Neural progenitor cell (in vitro differentiated cells): Measurements from ENCODE around the gene UVSSA. TPM values are rescaled to one million over a fixed set of nuclear protein-coding genes. Genes with fewer than 3 reads are reported as not detected.
"Not testable (repeated sequence)": the region's sequence is repeated elsewhere in the genome, so short reads cannot be mapped to it uniquely, and the experiment has no call there.

Experiments
- DNase-seq: peaks from one replicate; pipeline ENCODE4 v3.0.0-alpha.2; 2016; ENCODE audit warnings: low spot score
- H2AFZ ChIP-seq: fragments of 200-600 bp; sonication (generic); replicated peaks from 2 replicates; pipeline ENCODE4 v1.6.1; 2016; ENCODE audit warnings: antibody characterized with exemption
- H3F3A ChIP-seq: fragments of 200-600 bp; sonication (generic); 2 replicates; pipeline ENCODE4 v1.6.1; 2016; ENCODE audit warnings: antibody characterized with exemption, low read depth
- H3K27ac ChIP-seq: fragments of 200-600 bp; sonication (generic); 2 replicates; pipeline ENCODE4 v1.5.1; 2016; ENCODE audit warnings: mild to moderate bottlenecking
- H3K27me3 ChIP-seq: fragments of 200-600 bp; sonication (generic); 2 replicates; pipeline ENCODE4 v1.6.1; 2016; ENCODE audit warnings: mild to moderate bottlenecking, moderate library complexity
- H3K36me3 ChIP-seq: fragments of 200-600 bp; sonication (generic); 2 replicates; pipeline ENCODE4 v1.5.1; 2016
- H3K4me1 ChIP-seq: fragments of 200-600 bp; sonication (generic); 2 replicates; pipeline ENCODE4 v1.6.1; 2016; ENCODE audit warnings: mixed run types
- H3K4me2 ChIP-seq: fragments of 200-600 bp; sonication (generic); 2 replicates; pipeline ENCODE4 v1.6.1; 2016
- H3K4me3 ChIP-seq: fragments of 200-600 bp; sonication (generic); 2 replicates; pipeline ENCODE4 v1.5.1; 2016
- H3K79me2 ChIP-seq: fragments of 200-600 bp; sonication (generic); 2 replicates; pipeline ENCODE4 v1.6.1; 2016; ENCODE audit warnings: low read depth
- H3K9ac ChIP-seq: fragments of 200-600 bp; sonication (generic); 2 replicates; pipeline ENCODE4 v1.6.1; 2016
- H3K9me3 ChIP-seq: fragments of 200-600 bp; sonication (generic); 2 replicates; pipeline ENCODE4 v1.5.1; 2016; ENCODE audit warnings: low read depth
- H4K20me1 ChIP-seq: fragments of 200-600 bp; sonication (generic); 2 replicates; pipeline ENCODE4 v1.6.1; 2016; ENCODE audit warnings: low read depth
- H3K27ac Mint-ChIP-seq: 3 replicates; pipeline ENCODE4 v1.8.0; 2021; ENCODE audit warnings: mixed read lengths
- H3K27me3 Mint-ChIP-seq: 2 replicates; pipeline ENCODE4 v1.8.0; 2022; ENCODE audit warnings: low read depth, mild to moderate bottlenecking, inconsistent platforms, moderate library complexity, mixed read lengths; ENCODE audit not compliant: insufficient read depth
- H3K36me3 Mint-ChIP-seq: 3 replicates; pipeline ENCODE4 v1.8.0; 2021; ENCODE audit warnings: mixed read lengths
- H3K4me1 Mint-ChIP-seq: 3 replicates; pipeline ENCODE4 v1.8.0; 2021; ENCODE audit warnings: mixed read lengths
- H3K4me3 Mint-ChIP-seq: 3 replicates; pipeline ENCODE4 v1.8.0; 2021; ENCODE audit warnings: mild to moderate bottlenecking, moderate library complexity, mixed read lengths
- H3K9me3 Mint-ChIP-seq: 3 replicates; pipeline ENCODE4 v1.8.0; 2020; ENCODE audit warnings: mixed read lengths
- EZH2 ChIP-seq: fragments of 200-600 bp; sonication (generic); IDR thresholded peaks from 2 replicates; pipeline ENCODE4 v1.6.1; 2017; ENCODE audit warnings: antibody characterized with exemption, mild to moderate bottlenecking, moderate library complexity
- EZH2phosphoT487 ChIP-seq: fragments of 200-600 bp; sonication (generic); IDR thresholded peaks from 2 replicates; pipeline ENCODE4 v1.6.1; 2017; ENCODE audit warnings: antibody characterized with exemption
- total RNA-seq: library from RNA; depleted of rRNA; stranded (reverse); fragments of >200 nt; gene quantifications from 2 replicates; pipeline ENCODE4 v1.2.3, GENCODE V29; 2015; ENCODE audit warnings: low replicate concordance
- TF ChIP-seq, protein P1 (sequence below): fragments of 200-600 bp; sonication (generic); IDR thresholded peaks from 2 replicates; pipeline ENCODE4 v1.5.1; 2017; ENCODE audit warnings: antibody characterized with exemption, mild to moderate bottlenecking

Gene UVSSA
- total RNA-seq, 1 donor from 2014 or later = 10.9 TPM

DNA sequence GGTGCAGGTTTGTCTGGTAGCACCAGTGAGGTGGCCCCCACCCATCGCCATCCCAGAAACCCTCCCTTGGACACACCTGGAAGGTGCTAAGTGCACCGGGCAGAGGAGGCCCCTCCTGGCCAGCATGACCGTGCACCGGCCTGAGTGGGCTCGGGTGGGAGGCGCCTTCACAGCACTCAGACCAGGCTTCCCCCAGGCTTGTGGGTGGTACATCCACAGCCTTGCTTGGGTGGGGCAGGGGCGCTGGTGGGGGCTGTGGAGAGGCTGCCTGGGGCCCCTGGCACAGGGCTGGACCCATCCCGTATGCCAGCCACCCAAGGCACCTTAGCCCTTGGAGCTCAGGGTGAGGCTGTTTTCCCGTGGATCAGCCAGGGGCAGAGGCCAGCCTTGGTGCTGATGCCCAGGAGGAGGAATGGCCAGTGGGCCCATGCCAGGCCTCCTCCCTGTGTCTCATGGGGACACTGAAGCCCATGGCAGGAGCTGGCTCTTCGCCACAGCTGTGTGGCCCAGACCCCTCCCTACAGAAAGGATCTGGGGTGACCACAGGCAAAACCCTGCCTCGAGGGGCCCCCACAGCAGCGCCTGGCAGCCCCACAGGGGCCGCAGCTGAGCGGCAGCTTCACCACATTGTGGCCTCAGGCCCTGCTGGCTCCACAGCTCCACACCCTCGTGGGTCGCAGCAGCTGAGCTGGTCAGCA lies 37.8 kb downstream of the UVSSA start:
- Histone ChIP-seq H4K20me1 (no peaks in the 10 kb centered on the region), H3K4me3 (no peak overlapping the region), H3K27ac (no peak overlapping the region), H3K27me3 (no peaks in the 10 kb centered on the region), H3K4me1 (peaks cover 11% of the 10 kb centered on the region), H3K4me2 (no peak overlapping the region), H2AFZ (no peak overlapping the region), H3K36me3 (no peaks in the 10 kb centered on the region), H3K9me3 (peaks cover 12% of the 10 kb centered on the region), H3K79me2 (no peaks in the 10 kb centered on the region), H3F3A (peaks cover 11% of the 10 kb centered on the region), H3K9ac (no peak overlapping the region)
- peaks cover 21% of the 10 kb centered on the region for H3K36me3 Mint-ChIP-seq
- DNase-seq = no peak
- peaks cover 6% of the 10 kb centered on the region for H3K9me3 Mint-ChIP-seq
- H3K27me3 Mint-ChIP-seq = peaks cover 2% of the 10 kb centered on the region
- TF ChIP-seq EZH2 (no peak), EZH2phosphoT487 (no peak)
- TF ChIP-seq, protein P1, sequence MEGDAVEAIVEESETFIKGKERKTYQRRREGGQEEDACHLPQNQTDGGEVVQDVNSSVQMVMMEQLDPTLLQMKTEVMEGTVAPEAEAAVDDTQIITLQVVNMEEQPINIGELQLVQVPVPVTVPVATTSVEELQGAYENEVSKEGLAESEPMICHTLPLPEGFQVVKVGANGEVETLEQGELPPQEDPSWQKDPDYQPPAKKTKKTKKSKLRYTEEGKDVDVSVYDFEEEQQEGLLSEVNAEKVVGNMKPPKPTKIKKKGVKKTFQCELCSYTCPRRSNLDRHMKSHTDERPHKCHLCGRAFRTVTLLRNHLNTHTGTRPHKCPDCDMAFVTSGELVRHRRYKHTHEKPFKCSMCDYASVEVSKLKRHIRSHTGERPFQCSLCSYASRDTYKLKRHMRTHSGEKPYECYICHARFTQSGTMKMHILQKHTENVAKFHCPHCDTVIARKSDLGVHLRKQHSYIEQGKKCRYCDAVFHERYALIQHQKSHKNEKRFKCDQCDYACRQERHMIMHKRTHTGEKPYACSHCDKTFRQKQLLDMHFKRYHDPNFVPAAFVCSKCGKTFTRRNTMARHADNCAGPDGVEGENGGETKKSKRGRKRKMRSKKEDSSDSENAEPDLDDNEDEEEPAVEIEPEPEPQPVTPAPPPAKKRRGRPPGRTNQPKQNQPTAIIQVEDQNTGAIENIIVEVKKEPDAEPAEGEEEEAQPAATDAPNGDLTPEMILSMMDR = no peak
- no peak overlapping the region for H3K4me3 Mint-ChIP-seq
- peaks cover 8% of the 10 kb centered on the region for H3K4me1 Mint-ChIP-seq
- no peak overlapping the region for H3K27ac Mint-ChIP-seq

DNA sequence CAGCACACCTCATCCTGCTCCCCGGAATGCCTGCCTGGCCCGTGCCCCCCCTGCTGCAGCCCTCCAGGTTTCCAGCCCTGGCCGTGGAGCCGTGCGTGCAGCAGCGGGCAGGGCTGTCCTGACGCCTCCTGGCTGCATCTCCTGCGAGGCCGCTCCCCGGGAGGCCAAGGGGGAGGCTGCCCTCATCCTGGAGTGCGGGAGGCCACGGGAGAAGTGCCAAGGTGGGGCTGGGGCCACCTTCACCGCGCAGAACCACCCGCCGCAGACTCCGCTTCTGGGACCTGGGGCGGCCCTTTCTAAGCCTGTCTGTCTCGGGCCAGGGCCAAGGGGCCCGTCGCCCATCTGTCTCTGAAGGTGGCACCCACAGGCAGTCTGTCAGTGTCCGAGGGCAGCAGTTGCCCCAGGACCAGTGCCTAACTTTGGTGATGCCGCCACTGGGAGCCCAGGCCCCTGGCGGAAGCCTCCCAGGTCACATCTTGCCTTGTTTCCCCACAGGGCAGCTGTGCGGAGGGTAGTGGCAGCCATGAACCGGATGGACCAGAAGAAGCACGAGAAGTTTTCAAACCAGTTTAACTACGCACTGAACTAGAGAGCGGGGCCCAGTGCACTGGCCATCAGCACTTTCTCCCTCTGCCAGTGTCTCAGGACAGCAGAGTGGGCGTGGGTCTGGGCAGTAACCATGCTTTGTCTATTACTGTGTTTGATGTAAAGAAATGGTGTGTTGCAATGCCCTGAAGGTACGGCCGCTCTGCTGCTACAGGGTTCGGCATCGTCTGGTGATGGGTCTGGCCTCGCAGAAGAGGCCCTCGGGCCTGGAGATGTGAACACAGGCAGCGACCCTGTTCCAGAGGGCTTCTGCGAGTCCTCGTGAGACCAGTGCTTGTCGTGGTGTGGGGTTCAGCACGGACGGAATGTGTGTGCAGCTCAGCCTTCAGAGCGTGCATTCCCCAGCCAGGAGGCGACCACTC lies 38.6 kb downstream of the UVSSA start:
- Histone ChIP-seq H3K9ac (no peak overlapping the region), H3K27me3 (no peaks in the 10 kb centered on the region), H3K27ac (no peak overlapping the region), H3K4me3 (no peak overlapping the region), H3K36me3 (no peaks in the 10 kb centered on the region), H3F3A (peaks cover 11% of the 10 kb centered on the region), H3K9me3 (peaks cover 12% of the 10 kb centered on the region), H3K4me1 (peaks cover 11% of the 10 kb centered on the region), H3K4me2 (no peak overlapping the region), H3K79me2 (no peaks in the 10 kb centered on the region), H2AFZ (no peak overlapping the region), H4K20me1 (no peaks in the 10 kb centered on the region)
- Mint-ChIP-seq H3K27me3 (peaks cover 2% of the 10 kb centered on the region), H3K4me3 (no peak overlapping the region), H3K27ac (no peak overlapping the region), H3K36me3 (peaks cover 21% of the 10 kb centered on the region), H3K4me1 (peaks cover 8% of the 10 kb centered on the region), H3K9me3 (peaks cover 8% of the 10 kb centered on the region)
- no peak for DNase-seq
- TF ChIP-seq EZH2 (no peak), EZH2phosphoT487 (no peak)
- TF ChIP-seq, protein P1 = no peak

DNA sequence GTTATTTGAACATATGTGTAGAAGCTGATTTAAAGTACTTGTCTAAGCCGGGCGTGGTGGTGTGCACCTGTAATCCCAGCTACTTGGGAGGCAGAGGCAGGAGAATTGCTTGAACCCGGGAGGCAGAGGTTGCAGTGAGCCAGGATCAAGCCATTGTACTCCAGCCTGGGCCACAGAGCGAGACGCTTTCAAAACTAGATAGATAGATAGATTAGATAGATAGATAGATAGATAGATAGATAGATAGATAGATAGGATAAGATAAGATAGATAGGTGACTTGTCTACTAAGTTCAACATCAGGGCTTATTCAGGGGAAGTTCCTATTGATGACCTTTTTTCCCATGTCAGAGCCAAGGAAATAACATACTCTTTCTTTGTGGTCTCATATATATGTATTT lies 46.4 kb downstream of the UVSSA start:
- H4K20me1 ChIP-seq, H3F3A ChIP-seq, H3K4me3 Mint-ChIP-seq, H3K9me3 ChIP-seq, H3K27me3 Mint-ChIP-seq, H3K4me1 Mint-ChIP-seq, H3K4me1 ChIP-seq, H3K79me2 ChIP-seq, H3K27ac Mint-ChIP-seq, H3K4me3 ChIP-seq, H3K36me3 ChIP-seq, H3K9ac ChIP-seq, H3K4me2 ChIP-seq, DNase-seq, H2AFZ ChIP-seq, H3K27me3 ChIP-seq, H3K27ac ChIP-seq: not testable (repeated sequence)
- Mint-ChIP-seq H3K9me3 (peaks cover 17% of the 10 kb centered on the region), H3K36me3 (peaks cover 17% of the 10 kb centered on the region)
